ENCODE results near the gene ALPL.

The ALPL gene

GRCh38 chr1:21584096-21584495 lies 74.9 kb downstream of the ALPL start:
- DNase-seq: no peak

DNA sequence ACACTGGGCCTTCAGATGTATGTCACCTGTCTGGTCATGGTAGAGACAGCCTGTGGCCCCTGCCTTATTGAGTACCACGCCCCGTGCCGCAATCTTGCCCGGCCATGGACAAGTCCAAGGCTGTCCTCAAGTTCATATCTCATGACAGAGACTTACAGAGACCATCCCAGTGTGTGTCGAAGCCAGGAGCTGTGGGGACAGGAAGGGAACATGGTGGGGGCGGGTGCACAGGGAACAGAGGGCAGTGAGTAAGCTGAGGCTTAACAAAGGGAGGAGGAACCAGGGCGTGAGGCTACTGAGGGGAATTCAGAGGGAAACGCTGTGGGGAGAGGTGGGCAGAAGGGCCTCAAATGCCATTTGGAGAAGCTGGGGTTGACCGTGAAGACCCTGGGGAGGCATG lies 75.8 kb downstream of the ALPL start:
- DNase-seq: no peak

- no peak for DNase-seq
These were observed 77.0 kb downstream of the ALPL start for GRCh38 chr1:21586222-21586621.

- no peak for DNase-seq
These were observed 77.8 kb downstream of the ALPL start for GRCh38 chr1:21586846-21587601.

DNA sequence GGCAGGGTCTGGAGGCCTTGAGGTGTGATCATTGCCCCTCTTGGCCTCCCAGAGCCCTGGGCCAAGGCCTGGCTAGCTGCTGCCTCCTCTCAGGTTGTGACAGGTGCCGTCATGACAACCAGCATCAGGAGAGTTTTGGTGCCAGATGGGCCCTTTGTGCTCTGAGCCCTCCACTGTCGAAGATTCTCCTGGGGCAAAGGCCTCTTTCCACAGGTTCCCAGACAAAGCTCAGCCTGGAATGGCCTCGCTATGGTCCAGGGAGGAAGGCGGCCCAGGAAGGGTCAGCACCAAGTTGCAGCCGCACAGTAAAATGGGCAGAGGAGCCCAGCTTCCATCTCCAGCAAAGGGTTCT lies 78.4 kb downstream of the ALPL start:
- no peak for DNase-seq

- DNase-seq: no peak
These were observed 80.4 kb downstream of the ALPL start for GRCh38 chr1:21589618-21590017.

GRCh38 chr1:21590126-21590880 lies 81.1 kb downstream of the ALPL start:
- DNase-seq: no peak

GRCh38 chr1:21590934-21591333 lies 81.7 kb downstream of the ALPL start:
- no peak for DNase-seq

- no peak for DNase-seq
These were observed 83.1 kb downstream of the ALPL start for GRCh38 chr1:21592086-21592865.

GRCh38 chr1:21593231-21593630 lies 84.0 kb downstream of the ALPL start:
- no peak for DNase-seq

GRCh38 chr1:21594501-21594900 lies 85.3 kb downstream of the ALPL start:
- no peak for DNase-seq

- DNase-seq: no peak
These were observed 86.0 kb downstream of the ALPL start for GRCh38 chr1:21594935-21595897.

DNA sequence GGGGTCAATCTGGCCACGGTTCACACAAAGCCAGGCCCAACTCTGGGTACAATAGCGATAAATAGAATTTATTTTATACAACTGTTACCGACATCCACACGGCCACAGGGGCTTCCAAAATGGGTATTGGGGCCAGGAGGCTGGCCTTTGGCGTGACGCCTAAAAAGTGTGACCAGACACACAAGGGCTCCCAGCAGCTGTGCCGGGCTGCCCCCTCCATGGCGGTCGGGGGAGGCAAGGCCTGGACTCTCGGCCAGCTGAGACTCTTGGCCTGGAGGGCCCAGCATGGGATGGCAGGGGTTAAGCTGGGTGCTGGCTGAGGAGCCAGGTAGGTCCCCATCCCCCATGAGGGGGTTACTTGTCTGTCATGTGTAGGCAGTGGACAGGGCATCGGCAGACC lies 87.0 kb downstream of the ALPL start:
- DNase-seq: no peak

GRCh38 chr1:21596628-21597027 lies 87.4 kb downstream of the ALPL start:
- no peak for DNase-seq

GRCh38 chr1:21597753-21598152 lies 88.5 kb downstream of the ALPL start:
- no peak for DNase-seq

GRCh38 chr1:21598417-21598816 lies 89.2 kb downstream of the ALPL start:
- DNase-seq: no peak

DNA sequence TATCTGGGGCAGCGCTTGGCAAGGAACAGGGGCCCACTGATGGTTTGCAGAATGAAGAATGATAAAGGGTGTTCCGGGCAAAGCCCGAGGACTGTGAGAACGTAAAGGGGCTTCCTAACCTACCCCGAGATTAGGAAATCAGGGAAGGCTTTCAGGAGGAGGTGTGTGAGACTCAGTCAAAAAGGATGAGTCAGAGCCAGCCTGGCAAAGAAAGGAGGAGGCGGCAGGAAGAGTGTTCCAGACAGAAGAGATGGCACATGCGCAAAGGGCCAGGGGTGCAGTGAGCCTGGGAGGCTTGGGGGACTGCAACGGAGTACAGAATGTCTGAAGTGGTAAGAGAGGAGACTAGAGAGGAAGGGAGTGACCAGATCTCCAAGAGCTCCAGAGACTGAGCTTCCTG lies 89.7 kb downstream of the ALPL start:
- DNase-seq: no peak

DNA sequence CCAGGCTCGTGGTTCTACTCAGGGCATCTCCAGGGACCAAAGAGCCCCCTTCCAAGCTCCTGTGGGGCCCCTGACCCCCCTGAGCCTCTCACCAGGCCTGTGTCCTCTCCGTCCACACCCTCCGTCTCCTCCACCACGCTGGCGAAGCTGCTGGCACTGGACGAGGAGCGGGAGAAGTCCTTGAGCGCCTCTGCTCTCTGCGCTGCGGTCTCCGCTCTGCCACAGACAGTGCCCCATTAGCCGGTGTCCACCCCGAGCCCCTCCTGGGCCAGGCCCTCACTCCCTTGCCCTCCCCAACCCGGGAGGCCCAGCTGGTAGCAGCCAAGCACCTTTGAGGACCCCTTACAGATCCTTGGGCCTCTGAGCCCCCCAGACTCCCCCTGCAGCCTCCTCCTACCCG lies 90.2 kb downstream of the ALPL start:
- no peak for DNase-seq

DNA sequence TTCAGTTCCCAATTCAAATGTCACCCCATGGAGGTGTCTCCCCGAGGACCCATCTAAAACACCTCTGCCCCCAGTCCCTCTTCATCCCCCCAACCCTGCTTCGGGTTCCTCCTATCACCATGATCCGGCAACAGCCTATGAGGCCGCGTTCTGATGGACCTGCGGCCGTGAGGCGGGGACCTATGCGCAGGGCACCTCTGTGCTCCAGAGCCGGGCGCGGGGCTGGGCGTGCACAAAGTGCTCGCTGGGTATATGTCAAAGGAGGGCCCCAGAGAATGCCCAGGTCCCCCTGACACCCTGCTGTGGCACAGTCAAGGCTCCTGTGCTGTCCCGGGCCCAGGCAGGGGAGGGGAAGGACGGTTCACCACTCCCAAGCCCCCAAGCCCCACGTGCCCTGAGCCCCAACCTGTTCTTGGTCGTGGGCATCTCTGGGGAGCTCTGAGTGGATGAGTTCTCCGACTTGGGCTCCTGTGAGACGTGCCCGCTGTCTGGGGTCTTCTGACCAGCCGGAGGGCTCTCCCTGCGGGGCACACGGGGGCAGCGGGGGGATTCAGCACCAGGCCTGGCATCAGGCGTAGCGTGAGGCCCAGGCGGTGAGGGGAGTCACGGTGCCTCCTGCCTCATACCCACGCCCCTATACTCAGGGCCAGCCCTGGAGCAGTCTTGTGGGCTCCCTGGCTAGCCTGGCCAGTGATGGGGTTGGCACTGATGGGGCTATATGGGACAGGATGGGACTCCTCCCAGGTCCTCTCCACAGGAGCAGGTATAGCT lies 92.2 kb downstream of the ALPL start:
- DNase-seq: no peak

- no peak for DNase-seq
These were observed 94.2 kb downstream of the ALPL start for GRCh38 chr1:21603177-21604138.
